ENCODE data around the gene RIMKLA.

DNA sequence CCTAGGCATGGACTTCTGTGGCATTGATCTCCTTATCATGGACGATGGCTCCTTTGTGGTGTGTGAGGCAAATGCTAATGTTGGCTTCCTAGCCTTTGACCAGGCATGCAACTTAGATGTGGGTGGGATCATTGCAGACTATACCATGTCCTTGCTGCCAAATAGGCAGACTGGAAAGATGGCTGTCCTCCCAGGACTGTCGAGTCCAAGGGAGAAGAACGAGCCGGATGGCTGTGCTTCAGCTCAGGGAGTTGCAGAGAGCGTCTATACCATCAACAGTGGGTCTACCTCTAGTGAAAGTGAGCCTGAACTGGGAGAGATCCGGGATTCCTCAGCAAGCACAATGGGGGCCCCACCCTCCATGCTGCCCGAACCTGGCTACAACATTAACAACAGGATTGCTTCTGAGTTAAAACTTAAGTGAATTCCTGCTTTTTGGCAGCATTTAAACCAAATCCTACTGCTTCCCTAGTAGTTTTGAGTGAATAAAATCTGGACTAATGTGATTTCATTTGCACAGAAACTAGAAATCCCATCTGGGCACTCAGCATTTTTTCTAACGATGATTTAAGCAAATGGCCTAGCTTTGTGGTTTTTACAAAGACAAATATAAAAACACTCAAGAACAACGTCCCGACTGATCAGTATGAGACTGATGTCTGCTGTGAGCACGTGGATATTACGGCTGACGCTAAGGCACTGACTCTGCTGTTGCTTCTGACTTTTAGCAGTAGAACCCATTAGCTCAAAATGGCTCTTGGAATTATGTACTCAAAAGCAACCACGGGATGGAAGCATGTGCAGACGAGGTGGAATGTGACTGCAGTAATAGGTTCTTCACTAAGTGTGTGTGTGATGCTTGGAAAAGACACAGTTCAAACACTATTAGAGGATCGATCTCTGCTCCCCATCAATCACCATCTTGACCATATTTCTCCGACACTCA, 34.2 kb downstream of the RIMKLA start:
- TF ChIP-seq, protein P1, sequence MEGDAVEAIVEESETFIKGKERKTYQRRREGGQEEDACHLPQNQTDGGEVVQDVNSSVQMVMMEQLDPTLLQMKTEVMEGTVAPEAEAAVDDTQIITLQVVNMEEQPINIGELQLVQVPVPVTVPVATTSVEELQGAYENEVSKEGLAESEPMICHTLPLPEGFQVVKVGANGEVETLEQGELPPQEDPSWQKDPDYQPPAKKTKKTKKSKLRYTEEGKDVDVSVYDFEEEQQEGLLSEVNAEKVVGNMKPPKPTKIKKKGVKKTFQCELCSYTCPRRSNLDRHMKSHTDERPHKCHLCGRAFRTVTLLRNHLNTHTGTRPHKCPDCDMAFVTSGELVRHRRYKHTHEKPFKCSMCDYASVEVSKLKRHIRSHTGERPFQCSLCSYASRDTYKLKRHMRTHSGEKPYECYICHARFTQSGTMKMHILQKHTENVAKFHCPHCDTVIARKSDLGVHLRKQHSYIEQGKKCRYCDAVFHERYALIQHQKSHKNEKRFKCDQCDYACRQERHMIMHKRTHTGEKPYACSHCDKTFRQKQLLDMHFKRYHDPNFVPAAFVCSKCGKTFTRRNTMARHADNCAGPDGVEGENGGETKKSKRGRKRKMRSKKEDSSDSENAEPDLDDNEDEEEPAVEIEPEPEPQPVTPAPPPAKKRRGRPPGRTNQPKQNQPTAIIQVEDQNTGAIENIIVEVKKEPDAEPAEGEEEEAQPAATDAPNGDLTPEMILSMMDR (IDR thresholded peaks at IDR 0.05): no peak
- no peak for TF ChIP-seq EZH2 (IDR thresholded peaks at IDR 0.05; ENCODE audit: borderline replicate concordance, insufficient read depth, low read depth, low read length, poor library complexity, severe bottlenecking)
